Measurements from ENCODE around the gene DNAH1.

GRCh38 chr3:52370531-52370930 lies 54.4 kb downstream of the DNAH1 start:
- no peak for TF ChIP-seq CTCF (IDR thresholded peaks at IDR 0.05)
- no peak for TF ChIP-seq EP300 (IDR thresholded peaks at IDR 0.05)
